K562 (cell line): ENCODE results near the gene RNF135.

Source experiments
- ARNT ChIP-seq, 2 experiments: fragments of 450-650 bp; IDR thresholded peaks; 2 replicates each; pipeline ENCODE4 v1.6.1; 2016; ENCODE audit warnings: mild to moderate bottlenecking in 1 of 2
- CBX1 ChIP-seq: sonication (generic); IDR thresholded peaks from 2 replicates; pipeline ENCODE4 v1.6.1; 2016; ENCODE audit warnings: antibody characterized with exemption, low read depth, mild to moderate bottlenecking
- CHD1 ChIP-seq: fragments of 200-600 bp; sonication (generic); IDR thresholded peaks from one replicate; pipeline ENCODE4 v1.6.1; 2012; ENCODE audit warnings: mild to moderate bottlenecking, moderate library complexity, low read length, inconsistent platforms
- EGR1 ChIP-seq: fragments of 450-650 bp; conservative IDR thresholded peaks from 2 replicates; pipeline ENCODE4 v1.6.1; 2017; ENCODE audit warnings: mild to moderate bottlenecking
- KDM1A ChIP-seq, 2 experiments: fragments of 450-650 bp; IDR thresholded peaks; 2 replicates each; pipeline ENCODE4 v1.6.1; 2016; ENCODE audit warnings: mild to moderate bottlenecking in 2 of 2
- NFE2L1 ChIP-seq: fragments of 450-650 bp; IDR thresholded peaks from 2 replicates; pipeline ENCODE4 v1.6.1; 2016; ENCODE audit warnings: missing genetic modification characterization, low read depth, mild to moderate bottlenecking, missing compliant biosample characterization, moderate library complexity, borderline replicate concordance
- ZBTB7A ChIP-seq: IDR thresholded peaks from 2 replicates; pipeline ENCODE4 v1.6.1; 2011; ENCODE audit warnings: low read depth, mild to moderate bottlenecking, low read length, moderate library complexity, borderline replicate concordance; ENCODE audit not compliant: control insufficient read depth
- TF ChIP-seq, protein P1 (sequence below), 3 experiments: IDR thresholded peaks in 2 of 3; conservative IDR thresholded peaks in 1 of 3; 2 replicates each; pipeline ENCODE4 v1.5.1; 2011 to 2012; ENCODE audit warnings: low read length in 3 of 3, mild to moderate bottlenecking in 3 of 3, control low read depth in 2 of 3, improper control_type of control experiment in 1 of 3, inconsistent platforms in 1 of 3, low read depth in 1 of 3, mixed read lengths in 1 of 3, moderate library complexity in 1 of 3; ENCODE audit not compliant: insufficient read depth in 2 of 3
- TF ChIP-seq, protein P2 (sequence below): fragments of 450-650 bp; formaldehyde crosslinking; IDR thresholded peaks from 2 replicates; pipeline ENCODE4 v1.4.0; 2020; ENCODE audit warnings: mild to moderate bottlenecking, moderate library complexity
- TF ChIP-seq, protein P3 (sequence below), 2 experiments: IDR thresholded peaks; 2 replicates each; pipeline ENCODE4 v1.6.1; 2012; ENCODE audit warnings: improper control_type of control experiment in 2 of 2, low read depth in 2 of 2, low read length in 2 of 2, borderline replicate concordance in 1 of 2
- TF ChIP-seq, protein P4 (sequence below), 2 experiments: fragments of 450-650 bp; conservative IDR thresholded peaks; 2 replicates each; pipeline ENCODE4 v1.6.1; 2017; ENCODE audit warnings: mild to moderate bottlenecking in 2 of 2, moderate library complexity in 2 of 2
- TF ChIP-seq, protein P5 (sequence below): fragments of 450-650 bp; IDR thresholded peaks from 2 replicates; pipeline ENCODE4 v1.6.1; 2016

DNA sequence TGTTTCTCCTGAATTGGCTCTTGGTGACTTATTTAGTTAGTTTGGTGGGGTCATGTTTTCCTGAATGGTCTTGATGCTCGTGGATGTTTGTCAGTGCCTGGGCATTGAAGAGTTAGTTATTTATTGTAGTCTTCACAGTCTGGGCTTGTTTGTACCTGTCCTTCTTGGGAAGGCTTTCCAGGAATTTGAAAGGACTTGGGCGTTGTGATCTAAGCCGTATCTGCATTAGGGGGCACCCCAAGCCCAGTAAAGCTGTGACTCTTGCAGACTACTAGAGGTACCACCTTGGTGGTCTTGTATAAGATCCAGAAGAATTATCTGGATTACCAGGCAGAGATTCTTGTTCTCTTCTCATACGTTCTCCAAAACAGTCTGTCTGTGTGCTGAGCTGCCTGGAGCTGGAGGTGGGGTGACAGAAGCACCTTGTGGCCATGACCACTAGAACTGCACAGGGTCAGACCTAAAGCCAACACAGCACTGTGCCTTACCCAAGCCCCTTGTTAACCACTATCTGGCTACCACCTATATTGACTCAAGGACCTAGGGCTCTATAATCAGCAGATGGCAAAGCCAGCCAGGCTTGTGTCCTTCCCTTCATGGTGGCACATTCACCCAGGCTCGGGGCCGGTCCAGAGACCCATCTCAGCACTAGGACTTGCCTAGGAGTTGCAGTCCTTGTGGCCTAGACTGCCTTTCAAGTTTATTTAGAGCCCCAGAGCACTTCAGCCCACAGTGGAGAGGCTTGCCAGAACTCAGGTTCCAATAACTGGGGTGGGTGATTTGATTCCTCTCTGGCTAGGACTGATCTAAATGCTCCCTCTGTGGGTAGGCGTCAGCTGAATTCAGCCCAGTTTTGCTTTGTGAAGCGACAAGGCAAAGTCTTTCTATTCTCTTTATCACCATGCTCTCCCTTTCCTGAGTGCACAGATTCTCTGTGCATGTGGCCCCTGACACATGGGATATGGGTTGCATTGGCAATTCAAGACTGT lies 11.0 kb downstream of the RNF135 start:
- TF ChIP-seq ARNT (IDR thresholded peaks at IDR 0.05) (no peak), CHD1 (no peak), CBX1 (no peak), KDM1A (IDR thresholded peaks at IDR 0.05) (no peak), NFE2L1 (no peak), EGR1 (no peak), ZBTB7A (no peak)
- TF ChIP-seq, protein P1, sequence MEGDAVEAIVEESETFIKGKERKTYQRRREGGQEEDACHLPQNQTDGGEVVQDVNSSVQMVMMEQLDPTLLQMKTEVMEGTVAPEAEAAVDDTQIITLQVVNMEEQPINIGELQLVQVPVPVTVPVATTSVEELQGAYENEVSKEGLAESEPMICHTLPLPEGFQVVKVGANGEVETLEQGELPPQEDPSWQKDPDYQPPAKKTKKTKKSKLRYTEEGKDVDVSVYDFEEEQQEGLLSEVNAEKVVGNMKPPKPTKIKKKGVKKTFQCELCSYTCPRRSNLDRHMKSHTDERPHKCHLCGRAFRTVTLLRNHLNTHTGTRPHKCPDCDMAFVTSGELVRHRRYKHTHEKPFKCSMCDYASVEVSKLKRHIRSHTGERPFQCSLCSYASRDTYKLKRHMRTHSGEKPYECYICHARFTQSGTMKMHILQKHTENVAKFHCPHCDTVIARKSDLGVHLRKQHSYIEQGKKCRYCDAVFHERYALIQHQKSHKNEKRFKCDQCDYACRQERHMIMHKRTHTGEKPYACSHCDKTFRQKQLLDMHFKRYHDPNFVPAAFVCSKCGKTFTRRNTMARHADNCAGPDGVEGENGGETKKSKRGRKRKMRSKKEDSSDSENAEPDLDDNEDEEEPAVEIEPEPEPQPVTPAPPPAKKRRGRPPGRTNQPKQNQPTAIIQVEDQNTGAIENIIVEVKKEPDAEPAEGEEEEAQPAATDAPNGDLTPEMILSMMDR (IDR thresholded peaks at IDR 0.05 in 2 of 3, conservative IDR thresholded peaks at IDR 0.05 in 1 of 3; ENCODE audit: insufficient read depth in 2 of 3, low read depth in 1 of 3, low read length in 3 of 3) = no peak
- TF ChIP-seq, protein P2, sequence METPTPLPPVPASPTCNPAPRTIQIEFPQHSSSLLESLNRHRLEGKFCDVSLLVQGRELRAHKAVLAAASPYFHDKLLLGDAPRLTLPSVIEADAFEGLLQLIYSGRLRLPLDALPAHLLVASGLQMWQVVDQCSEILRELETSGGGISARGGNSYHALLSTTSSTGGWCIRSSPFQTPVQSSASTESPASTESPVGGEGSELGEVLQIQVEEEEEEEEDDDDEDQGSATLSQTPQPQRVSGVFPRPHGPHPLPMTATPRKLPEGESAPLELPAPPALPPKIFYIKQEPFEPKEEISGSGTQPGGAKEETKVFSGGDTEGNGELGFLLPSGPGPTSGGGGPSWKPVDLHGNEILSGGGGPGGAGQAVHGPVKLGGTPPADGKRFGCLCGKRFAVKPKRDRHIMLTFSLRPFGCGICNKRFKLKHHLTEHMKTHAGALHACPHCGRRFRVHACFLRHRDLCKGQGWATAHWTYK (CRISPR knock-in tag) = no peak
- TF ChIP-seq, protein P3, sequence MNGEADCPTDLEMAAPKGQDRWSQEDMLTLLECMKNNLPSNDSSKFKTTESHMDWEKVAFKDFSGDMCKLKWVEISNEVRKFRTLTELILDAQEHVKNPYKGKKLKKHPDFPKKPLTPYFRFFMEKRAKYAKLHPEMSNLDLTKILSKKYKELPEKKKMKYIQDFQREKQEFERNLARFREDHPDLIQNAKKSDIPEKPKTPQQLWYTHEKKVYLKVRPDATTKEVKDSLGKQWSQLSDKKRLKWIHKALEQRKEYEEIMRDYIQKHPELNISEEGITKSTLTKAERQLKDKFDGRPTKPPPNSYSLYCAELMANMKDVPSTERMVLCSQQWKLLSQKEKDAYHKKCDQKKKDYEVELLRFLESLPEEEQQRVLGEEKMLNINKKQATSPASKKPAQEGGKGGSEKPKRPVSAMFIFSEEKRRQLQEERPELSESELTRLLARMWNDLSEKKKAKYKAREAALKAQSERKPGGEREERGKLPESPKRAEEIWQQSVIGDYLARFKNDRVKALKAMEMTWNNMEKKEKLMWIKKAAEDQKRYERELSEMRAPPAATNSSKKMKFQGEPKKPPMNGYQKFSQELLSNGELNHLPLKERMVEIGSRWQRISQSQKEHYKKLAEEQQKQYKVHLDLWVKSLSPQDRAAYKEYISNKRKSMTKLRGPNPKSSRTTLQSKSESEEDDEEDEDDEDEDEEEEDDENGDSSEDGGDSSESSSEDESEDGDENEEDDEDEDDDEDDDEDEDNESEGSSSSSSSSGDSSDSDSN (IDR thresholded peaks at IDR 0.05; ENCODE audit: borderline replicate concordance in 1 of 2, low read depth in 2 of 2, low read length in 2 of 2) = no peak
- TF ChIP-seq, protein P4, sequence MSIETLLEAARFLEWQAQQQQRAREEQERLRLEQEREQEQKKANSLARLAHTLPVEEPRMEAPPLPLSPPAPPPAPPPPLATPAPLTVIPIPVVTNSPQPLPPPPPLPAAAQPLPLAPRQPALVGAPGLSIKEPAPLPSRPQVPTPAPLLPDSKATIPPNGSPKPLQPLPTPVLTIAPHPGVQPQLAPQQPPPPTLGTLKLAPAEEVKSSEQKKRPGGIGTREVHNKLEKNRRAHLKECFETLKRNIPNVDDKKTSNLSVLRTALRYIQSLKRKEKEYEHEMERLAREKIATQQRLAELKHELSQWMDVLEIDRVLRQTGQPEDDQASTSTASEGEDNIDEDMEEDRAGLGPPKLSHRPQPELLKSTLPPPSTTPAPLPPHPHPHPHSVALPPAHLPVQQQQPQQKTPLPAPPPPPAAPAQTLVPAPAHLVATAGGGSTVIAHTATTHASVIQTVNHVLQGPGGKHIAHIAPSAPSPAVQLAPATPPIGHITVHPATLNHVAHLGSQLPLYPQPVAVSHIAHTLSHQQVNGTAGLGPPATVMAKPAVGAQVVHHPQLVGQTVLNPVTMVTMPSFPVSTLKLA (conservative IDR thresholded peaks at IDR 0.05) = no peak
- TF ChIP-seq, protein P5, sequence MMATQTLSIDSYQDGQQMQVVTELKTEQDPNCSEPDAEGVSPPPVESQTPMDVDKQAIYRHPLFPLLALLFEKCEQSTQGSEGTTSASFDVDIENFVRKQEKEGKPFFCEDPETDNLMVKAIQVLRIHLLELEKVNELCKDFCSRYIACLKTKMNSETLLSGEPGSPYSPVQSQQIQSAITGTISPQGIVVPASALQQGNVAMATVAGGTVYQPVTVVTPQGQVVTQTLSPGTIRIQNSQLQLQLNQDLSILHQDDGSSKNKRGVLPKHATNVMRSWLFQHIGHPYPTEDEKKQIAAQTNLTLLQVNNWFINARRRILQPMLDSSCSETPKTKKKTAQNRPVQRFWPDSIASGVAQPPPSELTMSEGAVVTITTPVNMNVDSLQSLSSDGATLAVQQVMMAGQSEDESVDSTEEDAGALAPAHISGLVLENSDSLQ = no peak
